ENCODE results near the gene MFSD1. TPM values are rescaled to one million over a fixed set of nuclear protein-coding genes. Genes with fewer than 3 reads are reported as not detected.

The MFSD1 gene
- total RNA-seq, 1 donor from 2014 or later: 55.0 TPM

DNA sequence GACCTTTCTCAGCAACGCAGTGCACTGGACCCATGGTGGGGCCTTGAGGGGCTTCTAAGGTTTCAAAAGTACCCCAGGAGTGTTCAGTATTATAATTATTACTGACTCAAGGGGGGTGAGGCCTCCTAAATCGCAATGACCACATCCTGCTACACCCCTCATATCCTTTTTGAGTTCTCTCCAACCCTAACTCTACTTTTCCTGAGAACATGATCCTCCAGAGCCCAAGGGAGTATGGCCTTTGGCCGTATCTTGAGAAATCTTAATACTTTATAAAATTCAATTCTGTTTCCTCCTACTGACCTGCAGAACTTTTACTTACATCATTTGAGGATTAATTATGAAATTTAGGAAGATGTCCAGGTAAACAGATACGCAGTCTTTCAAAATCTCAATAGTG, 39.2 kb upstream of the MFSD1 start:
- Mint-ChIP-seq H3K4me3 (ENCODE audit: unreplicated experiment) (no peak overlapping the region), H3K27me3 (ENCODE audit: unreplicated experiment) (no peaks in the 10 kb centered on the region), H3K36me3 (ENCODE audit: unreplicated experiment) (no peaks in the 10 kb centered on the region), H3K27ac (ENCODE audit: unreplicated experiment) (no peak overlapping the region), H3K4me1 (ENCODE audit: unreplicated experiment) (no peaks in the 10 kb centered on the region), H3K9me3 (ENCODE audit: unreplicated experiment) (no peaks in the 10 kb centered on the region)
- TF ChIP-seq, protein P1, sequence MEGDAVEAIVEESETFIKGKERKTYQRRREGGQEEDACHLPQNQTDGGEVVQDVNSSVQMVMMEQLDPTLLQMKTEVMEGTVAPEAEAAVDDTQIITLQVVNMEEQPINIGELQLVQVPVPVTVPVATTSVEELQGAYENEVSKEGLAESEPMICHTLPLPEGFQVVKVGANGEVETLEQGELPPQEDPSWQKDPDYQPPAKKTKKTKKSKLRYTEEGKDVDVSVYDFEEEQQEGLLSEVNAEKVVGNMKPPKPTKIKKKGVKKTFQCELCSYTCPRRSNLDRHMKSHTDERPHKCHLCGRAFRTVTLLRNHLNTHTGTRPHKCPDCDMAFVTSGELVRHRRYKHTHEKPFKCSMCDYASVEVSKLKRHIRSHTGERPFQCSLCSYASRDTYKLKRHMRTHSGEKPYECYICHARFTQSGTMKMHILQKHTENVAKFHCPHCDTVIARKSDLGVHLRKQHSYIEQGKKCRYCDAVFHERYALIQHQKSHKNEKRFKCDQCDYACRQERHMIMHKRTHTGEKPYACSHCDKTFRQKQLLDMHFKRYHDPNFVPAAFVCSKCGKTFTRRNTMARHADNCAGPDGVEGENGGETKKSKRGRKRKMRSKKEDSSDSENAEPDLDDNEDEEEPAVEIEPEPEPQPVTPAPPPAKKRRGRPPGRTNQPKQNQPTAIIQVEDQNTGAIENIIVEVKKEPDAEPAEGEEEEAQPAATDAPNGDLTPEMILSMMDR (IDR thresholded peaks at IDR 0.05): no peak
- no peak for DNase-seq (ENCODE audit: extremely low spot score, unreplicated experiment)

DNA sequence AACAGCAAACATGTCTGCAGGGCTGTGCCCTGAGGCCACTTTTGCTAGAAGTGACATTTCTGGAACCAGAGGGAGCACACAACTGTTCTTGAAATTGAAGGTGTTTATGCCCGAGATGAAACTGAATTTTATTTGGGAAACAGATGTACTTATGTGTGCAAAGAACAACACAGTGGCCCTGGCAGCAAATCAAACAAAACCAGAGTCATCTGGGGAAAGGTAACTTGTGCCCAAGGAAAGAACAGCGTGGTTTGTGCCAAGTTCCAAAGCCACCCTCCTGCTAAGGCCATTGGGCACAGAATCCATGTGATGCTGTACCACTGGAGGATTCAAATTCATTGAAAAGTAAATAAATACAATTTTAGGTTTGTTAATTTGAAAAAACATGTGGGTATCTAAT, 38.4 kb upstream of the MFSD1 start:
- H3K36me3 Mint-ChIP-seq (ENCODE audit: unreplicated experiment): no peaks in the 10 kb centered on the region
- no peak overlapping the region for H3K27ac Mint-ChIP-seq (ENCODE audit: unreplicated experiment)
- H3K9me3 Mint-ChIP-seq (ENCODE audit: unreplicated experiment): no peaks in the 10 kb centered on the region
- peaks cover 4% of the 10 kb centered on the region for H3K4me1 Mint-ChIP-seq (ENCODE audit: unreplicated experiment)
- H3K27me3 Mint-ChIP-seq (ENCODE audit: unreplicated experiment): no peaks in the 10 kb centered on the region
- H3K4me3 Mint-ChIP-seq (ENCODE audit: unreplicated experiment): no peak overlapping the region
- DNase-seq (ENCODE audit: extremely low spot score, unreplicated experiment): no peak
- TF ChIP-seq, protein P1 (IDR thresholded peaks at IDR 0.05): no peak

DNA sequence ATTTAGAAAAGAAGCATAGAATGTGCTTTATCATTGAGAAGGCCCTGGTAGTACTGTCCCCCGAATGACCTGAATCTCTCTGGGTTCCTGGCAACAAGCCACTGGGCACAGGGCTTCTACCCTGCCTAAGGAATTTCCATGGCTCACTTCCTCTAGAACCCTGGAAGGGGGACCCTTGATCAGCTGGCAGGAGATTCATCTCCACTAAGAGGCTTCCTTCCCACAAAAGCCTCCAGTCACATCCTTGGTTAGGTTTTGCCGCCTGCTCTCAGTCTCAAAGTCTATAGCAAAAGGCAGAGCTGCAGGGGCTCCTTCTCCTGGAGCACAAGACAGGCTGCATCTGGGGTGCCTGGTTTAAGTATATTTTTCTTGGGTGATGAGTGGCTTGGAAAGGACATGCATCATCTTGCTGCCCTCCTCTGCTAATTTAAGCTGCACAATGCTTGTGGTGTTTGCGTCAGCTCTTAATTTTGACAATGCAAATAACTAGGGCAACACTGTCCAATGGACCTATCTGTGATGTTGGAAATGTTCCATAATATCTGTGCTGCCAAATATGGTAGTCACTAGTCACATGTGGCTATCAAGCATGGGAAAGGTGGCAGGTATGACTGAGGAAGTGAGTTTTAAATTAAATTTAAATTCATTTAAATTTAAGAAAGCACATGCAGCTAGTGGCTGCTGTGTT, 36.2 kb upstream of the MFSD1 start:
- TF ChIP-seq, protein P1 (IDR thresholded peaks at IDR 0.05): no peak
- Mint-ChIP-seq H3K27me3 (ENCODE audit: unreplicated experiment) (no peaks in the 10 kb centered on the region), H3K4me1 (ENCODE audit: unreplicated experiment) (peaks cover 23% of the 10 kb centered on the region), H3K36me3 (ENCODE audit: unreplicated experiment) (no peaks in the 10 kb centered on the region), H3K27ac (ENCODE audit: unreplicated experiment) (no peak overlapping the region), H3K9me3 (ENCODE audit: unreplicated experiment) (no peaks in the 10 kb centered on the region), H3K4me3 (ENCODE audit: unreplicated experiment) (no peak overlapping the region)
- no peak for DNase-seq (ENCODE audit: extremely low spot score, unreplicated experiment)

DNA sequence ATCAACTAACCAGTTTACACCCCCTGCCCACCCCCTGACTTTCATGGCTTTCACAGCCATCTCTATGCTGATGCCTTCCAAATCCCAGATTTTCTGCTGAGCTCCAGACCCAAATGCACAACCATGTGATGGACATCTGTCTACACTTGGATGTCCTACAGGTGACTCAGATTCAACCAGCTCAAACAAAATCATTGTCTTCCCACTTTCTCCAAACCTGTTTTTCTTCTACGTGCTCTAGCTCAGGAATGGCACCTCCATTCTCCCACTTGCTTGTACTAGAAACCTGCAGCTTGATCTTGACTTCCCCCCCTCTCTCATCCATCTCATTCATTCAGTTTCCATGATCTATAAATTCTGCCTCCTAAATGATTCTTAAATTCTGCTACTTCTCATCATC, 35.5 kb upstream of the MFSD1 start:
- DNase-seq (ENCODE audit: extremely low spot score, unreplicated experiment): no peak
- Mint-ChIP-seq H3K4me1 (ENCODE audit: unreplicated experiment) (peaks cover 23% of the 10 kb centered on the region), H3K27me3 (ENCODE audit: unreplicated experiment) (no peaks in the 10 kb centered on the region), H3K36me3 (ENCODE audit: unreplicated experiment) (no peaks in the 10 kb centered on the region), H3K9me3 (ENCODE audit: unreplicated experiment) (no peaks in the 10 kb centered on the region), H3K27ac (ENCODE audit: unreplicated experiment) (no peak overlapping the region), H3K4me3 (ENCODE audit: unreplicated experiment) (no peak overlapping the region)
- TF ChIP-seq, protein P1 (IDR thresholded peaks at IDR 0.05): no peak

DNA sequence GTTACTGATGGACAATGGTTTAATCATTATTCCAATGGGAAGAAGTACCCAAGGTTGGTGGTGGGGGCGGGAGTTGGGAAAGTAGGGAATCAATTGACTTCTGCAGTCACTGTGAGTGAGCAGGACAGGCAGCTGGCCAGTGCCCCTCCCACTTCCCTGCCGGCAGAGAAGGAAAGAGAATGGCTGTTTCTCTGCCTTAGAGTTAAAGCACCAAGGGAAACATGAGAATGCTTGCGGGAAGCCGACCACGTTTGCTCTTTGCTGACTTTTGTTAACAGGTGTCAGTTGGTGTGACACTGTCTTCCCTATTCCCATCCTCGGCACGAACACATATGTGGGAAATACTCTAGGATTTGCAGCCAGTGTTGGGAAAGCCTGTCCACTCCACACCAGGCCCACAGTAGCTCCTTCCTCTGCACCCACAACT, 33.5 kb upstream of the MFSD1 start:
- DNase-seq (ENCODE audit: extremely low spot score, unreplicated experiment): no peak
- Mint-ChIP-seq H3K27me3 (ENCODE audit: unreplicated experiment) (no peaks in the 10 kb centered on the region), H3K4me3 (ENCODE audit: unreplicated experiment) (no peak overlapping the region), H3K4me1 (ENCODE audit: unreplicated experiment) (peaks cover 23% of the 10 kb centered on the region), H3K27ac (ENCODE audit: unreplicated experiment) (no peak overlapping the region), H3K36me3 (ENCODE audit: unreplicated experiment) (no peaks in the 10 kb centered on the region), H3K9me3 (ENCODE audit: unreplicated experiment) (no peaks in the 10 kb centered on the region)
- TF ChIP-seq, protein P1 (IDR thresholded peaks at IDR 0.05): no peak
